MM.1S (cell line): Measurements from ENCODE around the gene MRPL1.

Experiments used
- DNase-seq: peaks from one replicate; pipeline ENCODE4 v3.0.0-alpha.2; 2015
- H2AFZ ChIP-seq: fragments of 300-600 bp; sonication (generic); 2 replicates; pipeline ENCODE4 v1.6.0; 2016; ENCODE audit warnings: antibody characterized with exemption, low read length
- H3F3A ChIP-seq: fragments of 300-600 bp; sonication (generic); 2 replicates; pipeline ENCODE4 v1.6.1; 2016; ENCODE audit warnings: mild to moderate bottlenecking, antibody characterized with exemption, low read length, moderate library complexity, mixed read lengths; ENCODE audit not compliant: insufficient read depth
- H3K27ac ChIP-seq: fragments of 300-600 bp; sonication (generic); 2 replicates; pipeline ENCODE4 v1.5.1; 2016; ENCODE audit warnings: mild to moderate bottlenecking, low read length
- H3K27me3 ChIP-seq: fragments of 300-600 bp; sonication (generic); replicated peaks from 2 replicates; pipeline ENCODE4 v1.6.0; 2016; ENCODE audit warnings: low read length; ENCODE audit not compliant: insufficient read depth
- H3K36me3 ChIP-seq: fragments of 300-600 bp; sonication (generic); replicated peaks from 2 replicates; pipeline ENCODE4 v1.6.1; 2016; ENCODE audit warnings: mild to moderate bottlenecking, low read length, mixed read lengths; ENCODE audit not compliant: insufficient read depth
- H3K4me1 ChIP-seq: fragments of 300-600 bp; sonication (generic); 2 replicates; pipeline ENCODE4 v1.6.1; 2016; ENCODE audit warnings: low read length, mixed read lengths
- H3K4me2 ChIP-seq: fragments of 300-600 bp; sonication (generic); 2 replicates; pipeline ENCODE4 v1.6.0; 2016; ENCODE audit warnings: low read depth, low read length
- H3K4me3 ChIP-seq: fragments of 300-600 bp; sonication (generic); 2 replicates; pipeline ENCODE4 v1.5.1; 2016; ENCODE audit warnings: low read length, mixed read lengths
- H3K79me2 ChIP-seq: fragments of 300-600 bp; sonication (generic); 2 replicates; pipeline ENCODE4 v1.6.1; 2016; ENCODE audit warnings: mixed run types, low read length, mixed read lengths
- H3K9ac ChIP-seq: fragments of 300-600 bp; sonication (generic); 2 replicates; pipeline ENCODE4 v1.6.1; 2016; ENCODE audit warnings: low read length, mixed read lengths
- H3K9me2 ChIP-seq: fragments of 300-600 bp; sonication (generic); replicated peaks from 2 replicates; pipeline ENCODE4 v1.6.1; 2016; ENCODE audit warnings: mild to moderate bottlenecking, low read length, mixed read lengths; ENCODE audit not compliant: insufficient read depth
- H3K9me3 ChIP-seq: fragments of 300-600 bp; sonication (generic); replicated peaks from 2 replicates; pipeline ENCODE4 v1.6.1; 2016; ENCODE audit warnings: mild to moderate bottlenecking, low read length, mixed read lengths; ENCODE audit not compliant: insufficient read depth
- H4K20me1 ChIP-seq: fragments of 300-600 bp; sonication (generic); 2 replicates; pipeline ENCODE4 v1.6.1; 2016; ENCODE audit warnings: mild to moderate bottlenecking, low read length, moderate library complexity, mixed read lengths; ENCODE audit not compliant: insufficient read depth
- EZH2 ChIP-seq: fragments of 300-600 bp; sonication (generic); optimal IDR thresholded peaks from 2 replicates; pipeline ENCODE3; 2017; ENCODE audit warnings: low read depth, mild to moderate bottlenecking, antibody characterized with exemption, low read length, mixed read lengths
- EZH2phosphoT487 ChIP-seq: fragments of 300-600 bp; sonication (generic); IDR thresholded peaks from 2 replicates; pipeline ENCODE4 v1.6.1; 2018; ENCODE audit warnings: antibody characterized with exemption, low read length
- TF ChIP-seq, protein P1 (sequence below): fragments of 300-600 bp; sonication (generic); IDR thresholded peaks from 2 replicates; pipeline ENCODE4 v1.5.1; 2016; ENCODE audit warnings: antibody characterized with exemption, low read length, mixed read lengths

Gene MRPL1

DNA sequence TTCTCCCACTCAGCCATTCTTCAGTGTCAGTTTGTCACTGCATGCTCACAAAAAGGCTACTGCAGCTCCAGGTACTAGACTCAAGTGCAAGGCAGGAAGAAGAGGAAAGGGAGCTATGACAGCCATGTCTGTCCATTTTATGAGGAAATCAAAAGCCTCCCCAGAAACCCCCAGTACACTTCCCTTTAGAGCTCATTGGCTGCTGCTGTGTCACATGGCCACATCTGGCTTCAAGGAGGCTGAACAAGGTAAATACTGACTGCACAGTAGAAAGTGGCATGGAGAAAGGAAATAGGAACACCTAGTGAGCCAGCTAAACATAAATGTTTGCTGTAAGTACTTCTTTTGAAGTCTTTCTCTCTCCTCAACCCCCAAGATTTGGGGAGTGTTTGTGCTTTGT is 127.3 kb downstream of the MRPL1 start:
- Histone ChIP-seq H3K9me2 (no peaks in the 10 kb centered on the region), H3K27ac (no peak overlapping the region), H3K36me3 (no peaks in the 10 kb centered on the region), H3K9ac (no peak overlapping the region), H3F3A (peaks cover 7% of the 10 kb centered on the region), H3K79me2 (no peaks in the 10 kb centered on the region), H3K4me3 (no peak overlapping the region), H3K27me3 (no peaks in the 10 kb centered on the region), H4K20me1 (no peaks in the 10 kb centered on the region), H2AFZ (no peak overlapping the region), H3K9me3 (no peaks in the 10 kb centered on the region), H3K4me1 (peaks cover 13% of the 10 kb centered on the region), H3K4me2 (no peak overlapping the region)
- TF ChIP-seq EZH2 (no peak), EZH2phosphoT487 (no peak)
- TF ChIP-seq, protein P1, sequence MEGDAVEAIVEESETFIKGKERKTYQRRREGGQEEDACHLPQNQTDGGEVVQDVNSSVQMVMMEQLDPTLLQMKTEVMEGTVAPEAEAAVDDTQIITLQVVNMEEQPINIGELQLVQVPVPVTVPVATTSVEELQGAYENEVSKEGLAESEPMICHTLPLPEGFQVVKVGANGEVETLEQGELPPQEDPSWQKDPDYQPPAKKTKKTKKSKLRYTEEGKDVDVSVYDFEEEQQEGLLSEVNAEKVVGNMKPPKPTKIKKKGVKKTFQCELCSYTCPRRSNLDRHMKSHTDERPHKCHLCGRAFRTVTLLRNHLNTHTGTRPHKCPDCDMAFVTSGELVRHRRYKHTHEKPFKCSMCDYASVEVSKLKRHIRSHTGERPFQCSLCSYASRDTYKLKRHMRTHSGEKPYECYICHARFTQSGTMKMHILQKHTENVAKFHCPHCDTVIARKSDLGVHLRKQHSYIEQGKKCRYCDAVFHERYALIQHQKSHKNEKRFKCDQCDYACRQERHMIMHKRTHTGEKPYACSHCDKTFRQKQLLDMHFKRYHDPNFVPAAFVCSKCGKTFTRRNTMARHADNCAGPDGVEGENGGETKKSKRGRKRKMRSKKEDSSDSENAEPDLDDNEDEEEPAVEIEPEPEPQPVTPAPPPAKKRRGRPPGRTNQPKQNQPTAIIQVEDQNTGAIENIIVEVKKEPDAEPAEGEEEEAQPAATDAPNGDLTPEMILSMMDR = no peak
- DNase-seq = no peak

DNA sequence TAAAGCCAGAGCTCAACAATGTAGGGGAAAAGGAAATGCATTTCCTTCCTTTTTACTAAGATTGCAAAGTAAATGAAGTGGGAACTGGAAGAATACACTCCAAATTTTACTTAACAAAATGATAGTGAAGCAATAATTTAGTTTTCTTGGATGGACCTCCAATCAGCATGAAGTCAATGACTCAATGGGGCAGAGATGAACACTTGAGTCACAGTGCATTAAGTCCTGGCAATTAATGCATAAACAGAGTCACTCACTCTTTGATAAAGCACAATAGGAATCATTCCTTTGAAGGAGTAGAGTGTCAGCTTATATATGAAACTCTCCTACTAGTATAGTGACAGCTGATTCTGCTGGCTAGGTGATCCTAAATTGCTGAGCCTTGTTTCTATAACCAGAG is 127.8 kb downstream of the MRPL1 start:
- H2AFZ ChIP-seq = no peak overlapping the region
- H3K79me2 ChIP-seq = no peaks in the 10 kb centered on the region
- H3F3A ChIP-seq = peaks cover 11% of the 10 kb centered on the region
- H3K9me3 ChIP-seq = no peaks in the 10 kb centered on the region
- H3K9me2 ChIP-seq = no peaks in the 10 kb centered on the region
- no peak for DNase-seq
- H3K4me2 ChIP-seq = no peak overlapping the region
- no peak overlapping the region for H3K4me3 ChIP-seq
- H3K9ac ChIP-seq = no peak overlapping the region
- H3K36me3 ChIP-seq = no peaks in the 10 kb centered on the region
- H4K20me1 ChIP-seq = no peaks in the 10 kb centered on the region
- H3K27ac ChIP-seq = no peak overlapping the region
- TF ChIP-seq, protein P1 = no peak
- TF ChIP-seq EZH2 (no peak), EZH2phosphoT487 (no peak)
- no peaks in the 10 kb centered on the region for H3K27me3 ChIP-seq
- peaks cover 18% of the 10 kb centered on the region for H3K4me1 ChIP-seq

DNA sequence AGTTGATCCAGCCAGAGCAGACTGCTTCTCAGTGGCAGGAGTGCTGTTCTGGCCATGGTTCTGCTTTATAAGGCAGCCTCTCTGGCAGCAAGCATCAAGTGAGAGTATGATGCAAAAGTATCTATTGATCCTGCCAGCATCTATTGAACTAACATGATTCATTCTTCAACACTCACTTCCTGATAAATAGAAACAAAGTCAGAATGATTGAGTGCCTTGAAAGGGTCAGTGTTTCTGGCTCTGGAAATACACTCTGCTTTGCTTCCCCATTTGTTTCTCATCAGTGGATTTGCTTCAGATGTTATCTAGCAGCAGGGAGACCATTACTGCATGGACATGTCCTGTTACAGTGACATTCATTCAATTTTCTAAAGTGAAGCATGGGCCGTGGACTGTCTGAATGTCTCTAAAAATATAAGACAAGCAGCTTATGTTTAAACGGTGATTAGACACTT is 128.3 kb downstream of the MRPL1 start:
- Histone ChIP-seq H3K4me2 (no peak overlapping the region), H3K27ac (no peak overlapping the region), H3K27me3 (no peaks in the 10 kb centered on the region), H3K79me2 (no peaks in the 10 kb centered on the region), H3K4me3 (no peak overlapping the region), H3K36me3 (no peaks in the 10 kb centered on the region), H3K9me2 (no peaks in the 10 kb centered on the region), H2AFZ (no peak overlapping the region), H3K9ac (no peak overlapping the region), H3K4me1 (peaks cover 23% of the 10 kb centered on the region), H3F3A (peaks cover 13% of the 10 kb centered on the region), H4K20me1 (no peaks in the 10 kb centered on the region), H3K9me3 (no peaks in the 10 kb centered on the region)
- no peak for TF ChIP-seq EZH2phosphoT487
- TF ChIP-seq, protein P1 = no peak
- no peak for TF ChIP-seq EZH2
- DNase-seq = no peak
